HG02970 (cell line): Measurements from ENCODE around the gene NKD1.

Source experiments
- ATAC-seq: cut with Tn5 transposase; IDR thresholded peaks from one replicate; pipeline ENCODE4 v1.9.1; 2021; ENCODE audit warnings: mild to moderate bottlenecking, moderate library complexity, moderate number of reproducible peaks; ENCODE audit not compliant: unreplicated experiment, low FRiP score

Gene NKD1

DNA sequence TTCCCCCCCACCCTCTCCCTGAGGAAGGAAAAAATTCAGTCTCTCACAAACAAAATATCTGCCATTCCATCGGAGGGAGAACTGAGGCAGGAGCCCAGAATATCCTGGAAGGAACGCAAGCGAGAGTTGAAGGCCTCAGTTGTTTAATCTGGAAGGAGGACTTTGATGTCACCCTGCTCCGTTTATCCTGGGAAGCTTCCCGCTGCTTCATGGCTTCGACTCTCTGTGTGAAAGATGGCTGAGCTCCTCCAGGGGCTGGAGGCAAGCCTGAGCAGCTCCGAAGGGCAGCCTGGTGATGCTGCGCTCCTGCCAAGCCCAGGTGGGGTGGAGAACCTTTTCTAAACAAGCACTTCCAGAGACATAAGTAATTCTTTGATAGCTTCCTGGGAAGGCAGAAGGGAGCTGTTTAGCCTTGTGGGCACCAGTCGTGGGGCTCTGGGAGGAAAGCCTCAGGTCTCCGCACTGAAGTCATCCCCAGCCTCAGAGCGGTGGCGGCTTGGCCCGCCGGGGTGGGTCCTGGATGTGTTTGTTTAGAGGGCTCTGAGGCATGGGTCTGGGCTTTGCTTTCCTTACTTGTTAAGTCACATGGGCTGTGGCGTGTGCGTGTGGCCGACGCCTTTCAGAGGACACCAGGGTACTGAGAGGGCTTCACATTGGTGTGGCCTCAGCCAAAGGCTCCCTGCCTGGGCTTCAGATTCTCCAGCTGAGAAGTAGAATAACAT, 7.9 kb downstream of the NKD1 start:
- ATAC-seq = no peak

DNA sequence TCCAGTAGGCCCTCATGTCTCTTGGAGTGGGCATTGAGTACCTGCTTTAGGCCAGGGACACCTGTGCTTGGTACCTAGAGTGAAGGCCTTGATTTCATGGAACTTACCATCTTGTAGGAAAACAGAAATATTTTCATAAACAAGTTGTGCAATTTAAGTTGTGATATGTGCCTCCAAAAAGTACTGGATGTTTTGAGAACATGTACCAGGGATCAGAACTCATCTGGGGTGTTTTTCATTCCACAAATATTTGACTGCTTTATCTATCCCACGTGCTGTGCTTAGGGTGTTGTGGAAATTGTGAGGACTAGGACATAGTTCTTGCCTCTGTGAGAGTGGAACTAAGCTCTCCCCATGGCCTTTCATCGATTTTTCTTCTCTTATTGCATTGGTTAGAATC, 8.8 kb downstream of the NKD1 start:
- no peak for ATAC-seq

DNA sequence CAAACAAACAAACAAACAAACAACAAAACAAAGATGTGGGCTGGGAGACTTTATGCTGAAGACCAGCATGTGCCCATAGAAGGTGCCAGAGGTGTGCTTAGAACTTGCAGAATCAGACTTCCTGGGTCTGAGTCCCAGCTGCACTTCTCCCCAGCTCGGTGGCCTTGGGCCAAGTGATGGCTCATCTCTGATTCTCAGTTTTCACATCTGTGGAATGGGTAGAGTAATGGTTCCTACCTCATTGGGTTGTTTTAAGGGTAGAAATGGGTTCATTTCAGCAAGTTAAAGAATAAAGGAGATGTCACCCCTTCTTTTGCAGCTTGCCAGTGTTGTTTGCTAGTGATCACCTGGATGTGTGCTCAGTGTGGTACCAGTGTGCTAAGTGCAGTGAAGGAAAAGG, 10.7 kb downstream of the NKD1 start:
- ATAC-seq = no peak

DNA sequence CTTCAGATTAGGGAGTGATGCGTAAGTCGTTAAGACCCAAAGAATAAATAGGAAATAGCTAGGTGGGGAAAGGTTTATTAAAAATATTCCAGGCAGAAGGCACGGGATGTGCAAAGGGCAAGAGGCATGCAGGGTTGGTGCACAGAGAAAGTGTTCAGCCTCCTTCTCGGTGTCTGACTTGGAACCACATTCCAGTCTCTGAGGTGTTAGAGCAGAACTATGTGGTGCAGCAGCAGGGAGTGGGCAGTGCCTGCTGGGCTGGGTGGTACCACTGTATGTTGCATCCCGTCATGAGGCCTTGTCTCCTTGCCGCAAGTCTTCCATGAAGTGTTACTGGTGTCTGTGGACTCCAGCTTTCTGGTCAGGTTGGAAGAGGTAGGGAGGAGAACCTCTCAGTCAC, 11.1 kb downstream of the NKD1 start:
- ATAC-seq = no peak

DNA sequence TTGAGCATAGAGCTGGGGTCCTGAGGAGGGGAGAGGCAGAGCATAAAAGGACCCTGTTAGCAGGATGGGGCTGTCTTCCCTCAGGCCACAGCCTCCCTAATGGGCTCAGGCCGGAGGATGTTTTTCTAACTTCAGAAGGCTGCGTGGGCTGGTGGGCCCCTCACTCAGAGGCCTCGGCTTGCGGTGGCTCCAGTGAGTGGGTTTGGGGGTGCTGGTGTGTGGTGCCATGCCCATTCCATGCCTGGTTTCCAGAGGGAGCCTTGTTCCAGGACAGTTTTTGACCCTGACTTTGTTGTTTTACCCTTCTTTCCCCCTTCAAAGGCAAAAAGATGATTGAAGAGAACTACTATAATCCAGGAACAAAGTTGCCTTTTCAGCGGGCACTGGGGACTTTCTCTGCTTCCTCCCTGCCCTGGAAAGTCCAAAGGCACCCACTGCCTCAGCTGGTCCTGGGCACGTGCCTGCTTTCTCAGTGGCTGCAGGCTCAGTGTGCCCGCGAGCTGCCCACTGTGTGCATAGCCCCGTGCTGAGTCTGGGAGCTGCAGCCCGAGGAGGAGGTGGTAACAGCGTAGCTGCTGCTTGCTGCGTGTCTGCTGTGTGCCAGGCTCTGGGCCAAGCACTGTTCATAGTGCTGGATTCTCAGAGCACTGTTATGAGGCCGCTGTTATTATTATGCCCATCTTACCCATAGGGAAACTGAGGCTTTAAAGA, 11.8 kb downstream of the NKD1 start:
- ATAC-seq = no peak

DNA sequence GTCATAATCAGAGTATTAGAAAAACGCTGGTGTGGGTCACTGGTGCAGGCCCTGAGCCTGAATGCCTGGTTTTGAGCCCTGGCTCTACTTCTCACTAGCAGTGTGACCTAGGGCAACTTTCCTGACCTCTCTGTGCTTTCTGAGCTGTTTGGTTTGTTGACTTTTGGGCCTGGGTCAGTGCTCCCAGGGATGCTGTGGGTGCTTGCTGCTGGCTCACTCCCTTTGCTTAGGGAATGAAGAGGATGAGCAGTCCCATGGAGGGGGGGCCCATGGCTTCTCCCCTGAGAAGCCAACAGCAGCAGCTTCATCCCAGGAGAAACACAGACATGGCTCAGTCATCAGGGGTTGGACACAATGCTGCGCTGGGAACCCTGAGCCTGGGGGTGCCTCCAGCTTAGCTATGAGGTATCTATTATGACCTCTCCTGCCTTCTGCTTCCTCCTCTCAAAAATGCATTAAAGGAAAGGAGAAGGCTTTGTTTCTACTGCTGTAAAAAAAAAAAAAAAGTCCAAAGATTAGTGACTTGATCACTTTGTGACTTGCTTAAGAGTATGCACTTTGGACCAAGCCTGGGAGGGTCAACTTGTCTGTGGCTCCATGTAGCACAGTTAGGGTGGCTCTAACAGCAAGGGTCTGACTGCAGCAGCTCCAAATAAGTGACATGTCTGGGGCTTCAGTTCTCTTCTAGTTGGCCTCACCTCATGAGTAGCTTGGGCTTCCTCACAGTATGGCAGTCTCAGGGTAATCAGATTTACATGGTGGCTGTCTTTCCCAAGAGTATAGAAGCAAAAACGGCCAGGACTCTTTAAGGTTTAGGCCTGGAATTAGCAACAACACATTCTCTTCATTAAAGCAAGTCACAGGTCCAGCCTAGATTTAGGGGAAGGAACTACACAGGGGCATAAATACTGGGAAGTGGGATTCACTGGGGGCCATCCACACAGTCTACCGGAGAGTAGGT, 13.0 kb downstream of the NKD1 start:
- no peak for ATAC-seq

DNA sequence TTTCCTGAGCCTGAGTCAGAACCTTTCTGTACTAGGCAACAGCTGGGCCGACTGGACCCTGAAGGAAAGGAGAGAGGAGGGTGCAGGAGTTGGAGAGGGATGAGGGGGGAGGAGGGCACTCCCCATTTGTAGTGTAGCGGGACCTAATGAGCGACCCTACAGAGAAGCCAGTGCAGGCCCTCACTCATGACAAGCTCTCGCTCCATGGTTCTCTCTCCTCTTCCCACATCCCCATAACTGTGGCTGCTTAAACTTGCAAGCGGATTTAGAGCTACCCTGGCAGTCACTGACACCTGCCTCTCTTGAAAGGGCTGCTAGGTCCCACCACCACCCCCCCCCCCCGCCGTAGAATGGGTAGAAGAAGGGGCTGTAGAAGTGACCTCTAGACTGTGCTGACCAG, 14.5 kb downstream of the NKD1 start:
- ATAC-seq = no peak

DNA sequence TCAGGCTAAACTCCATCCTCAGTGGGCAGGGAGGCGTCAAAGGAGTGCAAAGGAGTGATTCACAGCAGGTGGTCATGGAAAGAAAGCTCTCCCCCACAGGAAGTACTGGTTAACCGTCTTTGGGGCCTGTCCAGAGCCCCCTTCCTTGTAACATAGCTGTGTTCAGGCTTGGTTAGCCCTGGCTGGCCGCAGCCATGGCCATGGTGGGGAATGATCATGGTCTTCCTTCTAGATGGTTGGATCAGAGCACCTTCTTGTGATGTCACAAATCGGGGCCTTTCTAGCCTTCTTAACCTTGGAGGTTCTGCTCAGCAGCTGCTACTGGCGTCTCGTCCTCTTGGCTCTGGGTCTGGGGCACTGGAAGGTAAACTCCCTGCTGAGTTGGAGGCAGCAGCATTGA, 15.8 kb downstream of the NKD1 start:
- ATAC-seq = no peak

DNA sequence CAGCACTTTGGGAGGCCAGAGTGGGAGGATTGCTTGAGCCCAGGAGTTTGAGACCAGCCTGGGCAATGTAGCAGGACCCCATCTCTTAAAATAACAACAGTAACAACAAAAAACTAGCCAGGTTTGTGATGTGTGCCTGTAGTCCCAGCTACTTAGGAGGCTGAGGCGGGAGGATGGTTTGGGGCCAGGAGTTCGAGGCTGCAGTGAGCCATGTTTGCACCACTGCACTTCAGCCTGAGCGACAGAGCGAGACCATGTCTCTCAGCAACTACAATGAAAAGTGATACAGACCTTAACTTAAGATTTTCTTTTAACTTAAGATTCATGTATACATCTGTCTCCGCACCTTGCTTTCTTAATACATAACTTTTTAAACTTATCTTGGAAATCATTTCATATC, 17.2 kb downstream of the NKD1 start:
- ATAC-seq = no peak

DNA sequence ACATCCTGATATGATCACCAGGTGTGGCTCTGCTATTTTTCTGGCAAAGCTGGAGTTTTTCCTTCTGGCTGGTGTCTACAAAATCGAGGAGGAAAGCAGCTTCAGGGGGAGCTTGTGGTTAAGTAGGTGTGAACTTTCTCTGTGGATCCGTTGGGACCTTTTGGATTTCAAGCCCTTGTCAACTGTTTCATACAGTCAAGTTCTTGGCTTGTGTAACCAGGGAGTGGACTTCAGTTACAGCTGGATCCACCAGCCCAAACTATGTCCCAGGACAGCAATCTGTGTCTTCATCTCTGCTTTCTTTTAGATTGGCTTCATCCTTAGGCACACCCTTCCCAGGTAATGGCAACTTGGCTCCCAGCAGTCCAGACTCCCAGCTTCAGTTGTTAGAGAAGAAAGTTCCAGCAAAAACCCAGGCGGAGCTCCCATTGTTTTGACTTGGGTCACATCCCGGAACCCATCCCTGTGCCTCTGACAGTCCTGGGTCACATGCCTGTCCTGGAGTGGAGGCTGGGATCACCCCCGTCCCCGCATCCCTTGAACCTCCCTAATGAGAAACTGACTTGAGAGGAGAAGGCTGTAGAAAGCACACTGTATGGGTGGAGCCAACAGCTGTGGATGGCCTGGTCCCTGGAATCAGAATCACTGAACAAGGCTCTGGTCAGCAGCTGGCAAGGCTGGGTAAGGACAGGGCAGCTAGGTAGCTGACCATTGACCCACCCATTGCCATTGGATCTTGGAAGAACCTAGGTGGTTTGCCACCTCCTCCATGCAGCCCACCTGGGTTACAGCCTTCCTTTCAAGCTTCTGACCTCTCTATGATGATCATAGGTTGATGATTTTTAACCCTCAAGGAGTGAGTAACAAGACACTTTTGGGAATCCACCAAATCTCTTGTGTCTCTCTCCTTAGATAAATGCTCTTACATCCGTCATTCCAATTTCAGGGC, 18.1 kb downstream of the NKD1 start:
- ATAC-seq = no peak

DNA sequence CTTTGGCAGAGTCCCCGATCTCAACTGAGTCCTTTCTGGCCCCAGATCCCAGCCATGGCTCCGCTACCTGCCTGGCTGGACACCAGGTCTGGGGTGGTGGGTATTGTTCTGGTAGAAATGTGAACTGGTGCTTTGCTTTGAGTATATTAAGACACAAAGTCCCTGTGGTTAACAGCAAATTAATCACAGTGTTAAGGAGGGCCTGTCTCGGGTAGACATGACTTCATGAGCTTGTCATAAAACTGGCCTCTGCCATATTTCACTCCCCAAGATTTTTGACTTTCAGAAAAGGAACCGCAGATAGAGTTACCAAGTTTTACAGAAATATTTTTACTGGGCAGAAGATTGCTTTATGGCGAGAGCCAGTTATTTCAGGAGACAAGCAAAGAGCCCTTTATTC, 19.5 kb downstream of the NKD1 start:
- ATAC-seq = no peak

DNA sequence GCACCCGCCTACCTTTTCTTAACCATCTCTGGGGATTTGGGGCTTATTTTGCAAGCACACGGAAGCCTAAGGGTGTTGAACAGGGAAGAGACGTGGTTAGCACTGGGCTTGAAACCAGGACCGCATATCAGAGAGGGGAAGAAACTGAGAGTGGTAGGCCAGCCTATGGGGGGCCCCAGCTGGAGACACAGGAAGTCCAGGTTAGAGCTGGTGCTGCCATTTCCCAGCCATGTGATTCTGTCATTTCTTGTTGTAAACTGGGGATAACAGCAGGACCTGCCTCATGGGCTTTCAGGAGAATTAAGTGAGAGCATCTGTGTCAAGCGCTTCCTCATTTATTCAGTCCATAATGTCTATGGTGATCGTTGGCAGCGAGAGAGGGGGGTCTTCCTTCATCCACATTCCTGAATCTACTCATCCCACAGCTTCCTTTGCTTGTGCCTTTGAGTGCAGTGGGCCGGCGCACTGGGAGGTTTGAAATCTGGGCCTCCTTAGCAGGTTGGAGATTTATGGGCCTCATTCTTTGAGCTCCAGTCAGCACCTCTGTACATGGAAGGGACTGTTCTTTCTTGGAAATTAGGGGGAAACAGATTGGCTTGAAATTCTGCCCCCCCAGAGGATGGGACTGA, 20.1 kb downstream of the NKD1 start:
- ATAC-seq = no peak

DNA sequence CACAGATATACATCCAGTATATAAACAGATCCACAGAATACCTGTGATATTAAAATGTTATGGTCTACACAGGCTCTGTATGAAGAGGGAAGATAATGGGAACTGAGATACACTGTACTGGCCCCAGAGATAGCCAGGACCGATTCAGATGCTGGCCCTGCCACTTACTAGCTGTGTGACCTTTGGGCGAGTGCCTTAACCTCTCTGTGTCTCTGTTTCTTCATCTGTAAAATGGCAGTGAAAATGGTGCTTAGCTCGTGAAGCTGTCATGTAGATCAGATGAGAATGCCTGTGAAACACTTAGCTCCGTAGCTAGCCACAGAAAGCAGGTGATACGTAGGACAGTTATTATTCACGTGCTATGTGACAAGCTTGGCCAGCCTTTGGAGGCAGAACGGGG, 22.2 kb downstream of the NKD1 start:
- ATAC-seq = no peak

DNA sequence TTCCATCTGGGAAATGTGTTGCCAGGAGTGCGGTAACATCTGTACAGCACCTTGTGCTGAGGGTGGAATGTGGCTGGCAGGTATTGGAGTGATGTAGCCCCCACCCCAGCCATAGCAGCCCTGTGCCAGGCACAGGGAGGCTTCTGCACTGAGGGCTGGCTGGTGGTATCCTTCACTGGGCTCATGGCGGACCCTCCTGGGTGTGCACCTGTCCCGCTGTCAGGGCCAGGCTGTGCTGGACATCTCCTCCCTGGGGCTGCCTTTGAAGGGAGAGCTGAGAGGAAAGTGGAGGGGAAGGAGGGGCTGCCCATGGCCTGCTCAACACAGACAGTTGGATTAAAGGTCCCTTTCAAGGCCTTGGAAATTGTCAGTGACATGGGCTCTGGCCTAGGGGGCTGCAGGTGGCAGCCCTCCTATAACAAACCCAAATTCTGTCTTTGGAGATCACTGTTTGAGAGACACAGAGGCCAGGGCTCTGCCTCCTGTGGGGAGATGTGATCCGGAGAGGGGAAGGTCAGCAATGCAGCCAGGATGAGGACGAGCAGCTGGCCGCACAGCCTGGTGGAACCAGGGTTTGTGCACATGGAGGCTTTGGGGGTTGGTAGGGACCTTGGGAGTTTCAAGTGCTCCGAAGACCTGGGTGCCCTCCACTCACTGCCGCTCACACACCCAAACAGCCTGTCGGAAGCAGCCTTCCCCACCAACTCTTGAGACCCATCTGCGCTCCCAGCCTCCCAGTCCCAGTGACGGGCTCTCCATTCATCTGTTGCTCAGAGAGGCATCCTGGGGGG, 22.8 kb downstream of the NKD1 start:
- ATAC-seq = no peak

DNA sequence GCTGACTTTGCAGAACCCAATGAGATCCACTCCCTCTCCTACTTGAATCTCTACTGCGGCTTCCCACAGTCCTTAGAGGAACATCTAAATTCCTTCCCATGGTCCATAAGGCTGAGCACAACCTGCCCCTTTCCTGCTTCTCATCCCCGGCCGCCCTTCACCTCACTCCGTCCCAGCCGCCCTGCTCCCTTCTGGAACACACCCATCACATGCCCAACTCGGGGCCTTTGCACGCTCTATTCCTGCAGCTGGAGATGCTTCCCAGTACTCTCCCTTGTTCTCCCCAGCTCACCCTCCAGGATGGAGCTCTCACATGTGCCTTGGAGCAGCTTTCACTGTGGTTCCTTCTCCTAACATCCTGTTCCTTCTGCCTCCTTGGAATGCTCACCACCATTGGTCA, 23.6 kb downstream of the NKD1 start:
- no peak for ATAC-seq

DNA sequence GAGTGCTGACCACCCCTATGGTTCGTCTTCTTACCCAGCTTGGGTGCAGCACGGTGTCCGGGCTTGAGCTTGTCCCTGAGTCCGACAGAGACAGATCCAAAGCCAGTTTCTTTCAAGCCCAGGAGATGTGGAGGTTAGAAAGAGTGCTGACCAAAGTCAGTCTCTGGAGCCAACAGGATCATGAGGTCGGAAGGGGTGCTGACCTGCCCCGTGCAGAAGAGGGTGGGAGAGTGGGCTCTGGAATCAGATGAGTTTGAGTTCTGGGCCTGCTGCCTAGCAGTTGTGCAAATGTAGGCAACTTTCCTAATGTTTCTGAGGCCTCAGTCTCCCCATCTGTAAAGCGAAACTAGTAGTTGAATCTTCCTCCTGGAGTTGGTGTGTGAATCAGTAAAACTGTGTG, 24.5 kb downstream of the NKD1 start:
- no peak for ATAC-seq

DNA sequence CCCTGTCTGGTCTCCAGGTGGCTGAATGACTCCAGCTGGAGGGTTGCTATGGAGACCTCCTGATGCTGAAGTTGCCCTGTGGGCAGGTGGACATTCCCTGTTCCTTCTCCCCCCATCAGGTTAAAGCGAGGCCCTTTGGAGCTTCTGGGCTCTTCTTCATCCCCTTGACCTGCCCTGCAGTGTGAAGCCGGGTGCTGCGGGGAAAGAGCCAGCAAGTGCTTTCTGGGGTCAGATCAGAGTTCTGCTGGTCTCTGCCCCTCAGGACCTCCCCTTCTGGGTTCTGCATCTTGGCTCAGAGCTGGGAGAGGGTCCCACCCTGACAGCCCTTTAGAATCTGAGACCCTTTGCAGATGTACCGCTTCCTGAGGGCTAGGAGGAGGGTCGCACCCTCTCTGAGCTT, 25.1 kb downstream of the NKD1 start:
- no peak for ATAC-seq

DNA sequence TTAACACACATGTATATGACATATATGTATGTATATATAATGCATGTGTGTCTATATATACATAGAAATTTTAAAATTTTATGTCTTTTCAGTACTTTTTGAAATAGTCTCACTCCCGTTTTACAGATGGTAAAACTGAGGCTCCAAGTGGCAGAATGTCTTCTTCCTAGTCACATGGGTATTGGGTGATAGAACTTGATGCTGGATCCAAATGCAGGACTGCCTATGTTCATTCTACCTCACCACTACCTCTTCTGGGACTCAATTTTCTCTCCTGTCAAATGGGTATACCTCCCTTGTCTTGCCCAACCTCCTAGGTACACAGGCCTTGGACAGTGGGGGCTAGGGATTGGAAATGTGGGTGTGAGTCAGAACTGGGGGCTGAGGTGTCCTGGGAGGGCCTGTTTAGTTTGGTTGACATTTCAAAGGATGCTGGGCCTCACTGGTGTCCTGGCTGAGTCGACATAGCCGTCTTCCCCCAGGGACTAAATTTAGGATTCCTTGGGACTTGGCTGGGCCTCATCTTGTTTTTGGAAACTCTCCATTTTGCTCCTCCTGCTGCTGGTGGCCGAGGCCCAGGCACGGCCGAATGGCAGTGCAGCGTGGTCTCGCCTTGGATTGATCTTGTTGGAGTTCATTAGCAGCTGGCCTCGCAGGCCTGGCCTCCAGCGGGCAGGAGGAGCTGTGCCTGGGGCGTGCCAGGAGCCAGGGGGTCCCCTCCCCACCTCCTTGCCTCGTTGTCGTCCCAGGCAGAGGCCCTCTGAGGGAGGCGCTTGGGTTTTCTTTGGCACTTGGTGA, 25.9 kb downstream of the NKD1 start:
- ATAC-seq = no peak
